Chondrocyte (in vitro differentiated cells): ENCODE measurements around the gene NACC2. TPM values are rescaled to one million over a fixed set of nuclear protein-coding genes. Genes with fewer than 3 reads are reported as not detected.

Experiments
- DNase-seq: peaks from one replicate; pipeline ENCODE4 v3.0.0; 2021; ENCODE audit warnings: mixed read lengths, low spot score
- H3K27ac Mint-ChIP-seq: one replicate; pipeline ENCODE4 v1.8.0; 2021; ENCODE audit warnings: mild to moderate bottlenecking, moderate library complexity, mixed read lengths; ENCODE audit not compliant: unreplicated experiment
- H3K27me3 Mint-ChIP-seq: 2 replicates; pipeline ENCODE4 v1.8.0; 2021; ENCODE audit warnings: low read depth, mixed read lengths
- H3K36me3 Mint-ChIP-seq: 2 replicates; pipeline ENCODE4 v1.8.0; 2021; ENCODE audit warnings: low read depth, mixed read lengths
- H3K4me1 Mint-ChIP-seq: 2 replicates; pipeline ENCODE4 v1.8.0; 2021; ENCODE audit warnings: low read depth, mild to moderate bottlenecking, mixed read lengths
- H3K4me3 Mint-ChIP-seq: one replicate; pipeline ENCODE4 v1.8.0; 2021; ENCODE audit warnings: mild to moderate bottlenecking, moderate library complexity, mixed read lengths; ENCODE audit not compliant: unreplicated experiment
- H3K9me3 Mint-ChIP-seq: 2 replicates; pipeline ENCODE4 v1.8.0; 2021; ENCODE audit warnings: low read depth, mixed read lengths
- CTCF ChIP-seq: fragments of 200-600 bp; sonication (generic); IDR thresholded peaks from 2 replicates; pipeline ENCODE4 v1.5.0; 2021; ENCODE audit warnings: antibody characterized with exemption, mild to moderate bottlenecking, moderate library complexity
- total RNA-seq: library from RNA; stranded (reverse); gene quantifications from 3 replicates; pipeline ENCODE4 v1.2.1, GENCODE V29; 2021

NACC2 gene
- total RNA-seq, 1 donor from 2014 or later, result 51.0 TPM

- no peak overlapping the region for H3K27ac Mint-ChIP-seq
- peaks cover 1% of the 10 kb centered on the region for H3K36me3 Mint-ChIP-seq
- no peaks in the 10 kb centered on the region for H3K27me3 Mint-ChIP-seq
- H3K9me3 Mint-ChIP-seq, result no peaks in the 10 kb centered on the region
- TF ChIP-seq CTCF, result no peak
- DNase-seq, result no peak
- H3K4me3 Mint-ChIP-seq, result no peak overlapping the region
- H3K4me1 Mint-ChIP-seq, result peaks cover 10% of the 10 kb centered on the region
These were observed 47.9 kb downstream of the NACC2 start for GRCh38 chr9:136047076-136047774.

- H3K27me3 Mint-ChIP-seq, result no peaks in the 10 kb centered on the region
- peak overlapping the region; percentile 59 for H3K27ac Mint-ChIP-seq
- H3K4me3 Mint-ChIP-seq, result no peak overlapping the region
- no peak for DNase-seq
- peaks cover 1% of the 10 kb centered on the region for H3K36me3 Mint-ChIP-seq
- no peaks in the 10 kb centered on the region for H3K9me3 Mint-ChIP-seq
- no peak for TF ChIP-seq CTCF
- peaks cover 7% of the 10 kb centered on the region for H3K4me1 Mint-ChIP-seq
These were observed 48.6 kb downstream of the NACC2 start for GRCh38 chr9:136046554-136046920.

- H3K27me3 Mint-ChIP-seq, result no peaks in the 10 kb centered on the region
- H3K36me3 Mint-ChIP-seq, result peaks cover 1% of the 10 kb centered on the region
- H3K4me1 Mint-ChIP-seq, result peaks cover 7% of the 10 kb centered on the region
- H3K9me3 Mint-ChIP-seq, result no peaks in the 10 kb centered on the region
- no peak overlapping the region for H3K27ac Mint-ChIP-seq
- TF ChIP-seq CTCF, result no peak
- no peak for DNase-seq
- H3K4me3 Mint-ChIP-seq, result no peak overlapping the region
These were observed 49.2 kb downstream of the NACC2 start for GRCh38 chr9:136045595-136046553.

- no peak for DNase-seq
- TF ChIP-seq CTCF, result no peak
- H3K4me3 Mint-ChIP-seq, result no peak overlapping the region
- H3K27me3 Mint-ChIP-seq, result no peaks in the 10 kb centered on the region
- peaks cover 7% of the 10 kb centered on the region for H3K4me1 Mint-ChIP-seq
- peaks cover 3% of the 10 kb centered on the region for H3K36me3 Mint-ChIP-seq
- no peak overlapping the region for H3K27ac Mint-ChIP-seq
- H3K9me3 Mint-ChIP-seq, result no peaks in the 10 kb centered on the region
These were observed 50.0 kb downstream of the NACC2 start for GRCh38 chr9:136044971-136045594.
